Activated CD4-positive, alpha-beta T cell treated with anti-CD3 and anti-CD28 coated beads for 36 hours (primary cell): Measurements from ENCODE around the gene GABARAP. TPM values are rescaled to one million over a fixed set of nuclear protein-coding genes. Genes with fewer than 3 reads are reported as not detected.
A peak's percentile ranks its signal among the peaks of the same experiment; 100 is the strongest.

ENCODE experiments used
- ATAC-seq: fragments of 200-7000 bp; cut with Tn5 transposase; one replicate; pipeline ENCODE4 v1.10.0; 2021; ENCODE audit warnings: mild to moderate bottlenecking, moderate library complexity
- CTCF ChIA-PET: fragments of 350-600 bp; sonication (Branson Sonifier 250); formaldehyde crosslinking; loops from one replicate; lab custom pipeline; 2021; ENCODE audit warnings: antibody characterized with exemption; lab: Charles Lee
- POLR2A ChIA-PET: fragments of 350-600 bp; sonication (Branson Sonifier 250); formaldehyde crosslinking; loops from one replicate; lab custom pipeline; 2021; ENCODE audit warnings: antibody characterized with exemption, inconsistent platforms; lab: Charles Lee
- DNase-seq: peaks from one replicate; pipeline ENCODE4 v3.0.0-alpha.2; 2020
- H3K27ac Mint-ChIP-seq: one replicate; pipeline ENCODE4 v1.8.0; 2021; ENCODE audit warnings: mixed read lengths
- H3K27me3 Mint-ChIP-seq: one replicate; pipeline ENCODE4 v1.8.0; 2021; ENCODE audit warnings: mixed read lengths
- H3K36me3 Mint-ChIP-seq: one replicate; pipeline ENCODE4 v1.8.0; 2021; ENCODE audit warnings: low read depth, mixed read lengths
- H3K4me1 Mint-ChIP-seq: one replicate; pipeline ENCODE4 v1.8.0; 2021; ENCODE audit warnings: mixed read lengths
- H3K4me3 Mint-ChIP-seq: one replicate; pipeline ENCODE4 v1.8.0; 2021; ENCODE audit warnings: mild to moderate bottlenecking, moderate library complexity, mixed read lengths
- H3K9me3 Mint-ChIP-seq: one replicate; pipeline ENCODE4 v1.8.0; 2021; ENCODE audit warnings: low read depth, mixed read lengths
- intact Hi-C, 2 experiments: fragments of 100-400 bp; cut with DNase I in 1 of 2; cut with micrococcal nuclease in 1 of 2; formaldehyde crosslinking; loops; one replicate each; pipeline versions ENCODE4 v1.14.2 to v1.15.1; 2022 to 2024; cut with DNase I, micrococcal nuclease
- total RNA-seq, 2 experiments: library from RNA; stranded (reverse); gene quantifications; one replicate each; pipeline ENCODE4 v1.2.3, GENCODE V29; 2021

GABARAP gene
- total RNA-seq, 2 experiments from 2014 or later = 123 to 162 TPM

GRCh38 chr17:7260151-7260550 lies 17.9 kb upstream of the GABARAP start:
- CTCF ChIA-PET = no interaction called here
- POLR2A ChIA-PET = interaction anchor here (0.5 kb wide), 1 partner anchor 153 kb away, joined by 4 read pairs; no protein-coding TSS in a partner anchor
- Mint-ChIP-seq H3K27me3 (peaks cover 23% of the 10 kb centered on the region), H3K4me3 (no peak overlapping the region), H3K4me1 (peaks cover 28% of the 10 kb centered on the region), H3K27ac (no peak overlapping the region), H3K9me3 (no peaks in the 10 kb centered on the region), H3K36me3 (peaks cover 17% of the 10 kb centered on the region)
- intact Hi-C loops = loop anchor here in 1 of 2 experiments (5.0 kb wide), 1 partner anchor 37 kb away; no protein-coding TSS in a partner anchor
- ATAC-seq (no peak), DNase-seq (no peak)

GRCh38 chr17:7259555-7259889 lies 17.3 kb upstream of the GABARAP start:
- Mint-ChIP-seq H3K36me3 (peaks cover 22% of the 10 kb centered on the region), H3K9me3 (no peaks in the 10 kb centered on the region), H3K27me3 (peaks cover 22% of the 10 kb centered on the region), H3K27ac (no peak overlapping the region), H3K4me1 (peaks cover 28% of the 10 kb centered on the region), H3K4me3 (no peak overlapping the region)
- intact Hi-C loops = no loop called here
- ChIA-PET POLR2A (no interaction called here), CTCF (no interaction called here)
- ATAC-seq (no peak), DNase-seq (no peak)

GRCh38 chr17:7258731-7259554 lies 16.7 kb upstream of the GABARAP start:
- intact Hi-C loops = no loop called here
- Mint-ChIP-seq H3K36me3 (peaks cover 25% of the 10 kb centered on the region), H3K4me3 (no peak overlapping the region), H3K27ac (no peak overlapping the region), H3K9me3 (no peaks in the 10 kb centered on the region), H3K4me1 (peaks cover 28% of the 10 kb centered on the region), H3K27me3 (peaks cover 17% of the 10 kb centered on the region)
- POLR2A ChIA-PET = interaction anchor here (0.6 kb wide), 1 partner anchor 32 kb away, joined by 5 read pairs; no protein-coding TSS in a partner anchor
- no peak for ATAC-seq
- CTCF ChIA-PET = interaction anchor here (1.0 kb wide), 1 partner anchor 39 kb away, joined by 3 read pairs; the partner anchor contains the start of genes ACADVL and DLG4
- no peak for DNase-seq

- Mint-ChIP-seq H3K27ac (peak overlapping the region; percentile 17), H3K36me3 (peaks cover 36% of the 10 kb centered on the region), H3K4me3 (no peak overlapping the region), H3K9me3 (no peaks in the 10 kb centered on the region), H3K27me3 (peaks cover 3% of the 10 kb centered on the region), H3K4me1 (peaks cover 21% of the 10 kb centered on the region)
- ChIA-PET POLR2A (interaction anchor here (0.6 kb wide), 2 partner anchors 43 to 74 kb away, joined by 4 to 14 read pairs; no protein-coding TSS in a partner anchor), CTCF (interaction anchor here (0.7 to 0.8 kb wide), 2 partner anchors 24 to 36 kb away, joined by 3 read pairs; partner anchors contain the start of gene SLC2A4)
- DNase-seq (no peak), ATAC-seq (no peak)
- intact Hi-C loops = no loop called here
Observed at GRCh38 chr17:7256766-7257456, 14.7 kb upstream of the GABARAP start.

GRCh38 chr17:7254511-7254910 lies 12.3 kb upstream of the GABARAP start:
- ChIA-PET POLR2A (no interaction called here), CTCF (no interaction called here)
- Mint-ChIP-seq H3K36me3 (peaks cover 40% of the 10 kb centered on the region), H3K27ac (no peak overlapping the region), H3K27me3 (no peaks in the 10 kb centered on the region), H3K9me3 (no peaks in the 10 kb centered on the region), H3K4me1 (peaks cover 27% of the 10 kb centered on the region), H3K4me3 (no peak overlapping the region)
- DNase-seq = no peak
- intact Hi-C loops = loop anchor here (5.0 kb wide), 5 partner anchors 53 to 678 kb away; partner anchors contain the start of genes CNTROB (in 1 of the 2), EIF5A (in 1 of the 2), POLR2A (in 1 of the 2) and SLC35G6 (in 1 of the 2)
- ATAC-seq = no peak

GRCh38 chr17:7253082-7253481 lies 10.8 kb upstream of the GABARAP start:
- H3K27me3 Mint-ChIP-seq = no peaks in the 10 kb centered on the region
- H3K4me3 Mint-ChIP-seq = peak overlapping the region; percentile 93
- H3K36me3 Mint-ChIP-seq = peaks cover 37% of the 10 kb centered on the region
- ChIA-PET CTCF (no interaction called here), POLR2A (no interaction called here)
- intact Hi-C loops = loop anchor here (2.0 to 5.0 kb wide), 7 partner anchors 38 to 679 kb away; partner anchors contain the start of genes CNTROB (in 1 of the 2), EIF5A (in 1 of the 2), PLSCR3 (in 1 of the 2) and POLR2A (in 1 of the 2)
- no peaks in the 10 kb centered on the region for H3K9me3 Mint-ChIP-seq
- peak overlapping the region; percentile 99 for H3K27ac Mint-ChIP-seq
- DNase-seq (no peak), ATAC-seq (no peak)
- peaks cover 38% of the 10 kb centered on the region for H3K4me1 Mint-ChIP-seq

- Mint-ChIP-seq H3K4me3 (peak within 1 kb of the TSS; percentile 93), H3K36me3 (peaks cover 37% of the 10 kb centered on the region), H3K9me3 (no peaks in the 10 kb centered on the region), H3K4me1 (peaks cover 40% of the 10 kb centered on the region), H3K27ac (peak within 1 kb of the TSS; percentile 99), H3K27me3 (no peaks in the 10 kb centered on the region)
- ATAC-seq (peak; percentile 65), DNase-seq (peak; percentile 94)
- ChIA-PET POLR2A (interaction anchor here (1.0 to 1.6 kb wide), 3 partner anchors 10 to 77 kb away, joined by 3 to 8 read pairs (median 4); partner anchors contain the start of genes GABARAP and PHF23), CTCF (no interaction called here)
- intact Hi-C loops = loop anchor here (1.0 to 5.0 kb wide), 24 partner anchors 10 to 680 kb away; partner anchors contain the start of genes EIF5A (in 2 of the 2), POLR2A (in 2 of the 2), ACADVL (in 1 of the 2) and CNTROB (in 1 of the 2)
Observed at GRCh38 chr17:7252176-7253043, 10.2 kb upstream of the GABARAP start, which contains the start of gene ELP5. ELP5 (plus strand) TSS chr17:7252215; CDS start chr17:7252551, 336 bp downstream.

DNA sequence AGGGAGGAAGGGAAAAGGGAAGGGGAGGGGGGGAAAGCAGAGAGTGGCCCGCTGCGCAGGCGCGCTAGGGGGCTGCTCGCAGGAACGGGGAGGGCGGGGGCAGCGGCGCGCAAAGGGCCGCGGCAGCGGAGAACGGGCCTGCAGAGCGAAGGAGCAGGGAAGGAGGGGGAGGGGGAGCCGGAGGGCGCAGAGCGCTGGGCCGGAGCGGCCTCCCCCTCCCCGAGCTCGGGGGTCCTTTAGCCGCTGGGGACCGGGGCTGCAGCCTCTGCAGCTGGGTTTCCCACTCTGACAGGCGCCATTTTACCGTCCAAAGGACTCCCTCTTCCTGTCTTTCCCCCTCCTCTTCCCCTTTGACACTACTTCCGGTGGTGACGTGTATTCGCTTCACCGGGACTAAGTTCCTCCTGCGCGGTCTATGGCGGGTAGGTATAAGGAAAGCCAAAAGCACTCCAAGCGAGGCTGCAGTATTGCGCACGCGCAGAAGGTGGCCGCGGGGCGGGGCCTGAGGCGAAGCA lies 9.5 kb upstream of the GABARAP start, which contains the start of gene CTDNEP1:
Gene CTDNEP1 (minus strand): TSS at position 74 of the 515 bp plus-strand sequence. CDS start 438 bp downstream, outside the sequence.
- Mint-ChIP-seq H3K27me3 (no peaks in the 10 kb centered on the region), H3K36me3 (peaks cover 39% of the 10 kb centered on the region), H3K27ac (peak within 1 kb of the TSS; percentile 99), H3K9me3 (no peaks in the 10 kb centered on the region), H3K4me1 (peaks cover 45% of the 10 kb centered on the region), H3K4me3 (peak within 1 kb of the TSS; percentile 93)
- ChIA-PET CTCF (interaction anchor here (0.6 to 1.0 kb wide), 4 partner anchors 12 to 32 kb away, joined by 3 to 5 read pairs (median 4); partner anchors contain the start of genes ACADVL, DLG4 and PHF23), POLR2A (interaction anchor here (1.0 to 1.6 kb wide), 3 partner anchors 10 to 78 kb away, joined by 3 to 8 read pairs (median 4); partner anchors contain the start of genes GABARAP and PHF23)
- intact Hi-C loops = loop anchor here (1.0 to 5.0 kb wide), 24 partner anchors 9 to 681 kb away; partner anchors contain the start of genes EIF5A (in 2 of the 2), GABARAP (in 2 of the 2), POLR2A (in 2 of the 2) and ACADVL (in 1 of the 2)
- peak; percentile 94 for ATAC-seq
- peak; percentile 99 for DNase-seq

GRCh38 chr17:7250695-7251627 lies 8.7 kb upstream of the GABARAP start:
- ChIA-PET POLR2A (interaction anchor here (1.0 to 1.6 kb wide), 3 partner anchors 9 to 79 kb away, joined by 3 to 8 read pairs (median 4); partner anchors contain the start of genes GABARAP and PHF23), CTCF (interaction anchor here (0.6 to 1.0 kb wide), 4 partner anchors 11 to 31 kb away, joined by 3 to 5 read pairs (median 4); partner anchors contain the start of genes ACADVL, DLG4 and PHF23)
- Mint-ChIP-seq H3K27me3 (no peaks in the 10 kb centered on the region), H3K27ac (peak overlapping the region; percentile 96), H3K4me3 (peak overlapping the region; percentile 93), H3K36me3 (peaks cover 39% of the 10 kb centered on the region), H3K9me3 (no peaks in the 10 kb centered on the region), H3K4me1 (peaks cover 50% of the 10 kb centered on the region)
- intact Hi-C loops = loop anchor here (1.0 to 5.0 kb wide), 6 partner anchors 9 to 681 kb away; partner anchors contain the start of genes CNTROB (in 1 of the 2), EIF5A (in 1 of the 2), GABARAP (in 1 of the 2) and POLR2A (in 1 of the 2)
- peak; percentile 1 for ATAC-seq
- peak; percentile 42 for DNase-seq
